GM13977 (cell line): Measurements from ENCODE around the gene ZNF397.

Experiments used
- DNase-seq: peaks from one replicate; pipeline ENCODE4 v3.0.0; 2012; ENCODE audit warnings: low spot score
- in situ Hi-C: fragments of 300-500 bp; cut with MboI; formaldehyde crosslinking; loops from one replicate; pipeline ENCODE4 v1.12.0; 2022; ENCODE audit warnings: low sequenced_read_pairs, low pct_unique_long_range_greater_than_20kb, mixed read lengths, inconsistent platforms; ENCODE audit not compliant: unreplicated experiment
- TF ChIP-seq, protein P1 (sequence below): IDR thresholded peaks from 2 replicates; pipeline ENCODE4 v1.5.1; 2012; ENCODE audit warnings: mild to moderate bottlenecking, control low read depth; ENCODE audit not compliant: insufficient read depth; ENCODE audit errors: extremely low read depth, missing control alignments

Gene ZNF397

DNA sequence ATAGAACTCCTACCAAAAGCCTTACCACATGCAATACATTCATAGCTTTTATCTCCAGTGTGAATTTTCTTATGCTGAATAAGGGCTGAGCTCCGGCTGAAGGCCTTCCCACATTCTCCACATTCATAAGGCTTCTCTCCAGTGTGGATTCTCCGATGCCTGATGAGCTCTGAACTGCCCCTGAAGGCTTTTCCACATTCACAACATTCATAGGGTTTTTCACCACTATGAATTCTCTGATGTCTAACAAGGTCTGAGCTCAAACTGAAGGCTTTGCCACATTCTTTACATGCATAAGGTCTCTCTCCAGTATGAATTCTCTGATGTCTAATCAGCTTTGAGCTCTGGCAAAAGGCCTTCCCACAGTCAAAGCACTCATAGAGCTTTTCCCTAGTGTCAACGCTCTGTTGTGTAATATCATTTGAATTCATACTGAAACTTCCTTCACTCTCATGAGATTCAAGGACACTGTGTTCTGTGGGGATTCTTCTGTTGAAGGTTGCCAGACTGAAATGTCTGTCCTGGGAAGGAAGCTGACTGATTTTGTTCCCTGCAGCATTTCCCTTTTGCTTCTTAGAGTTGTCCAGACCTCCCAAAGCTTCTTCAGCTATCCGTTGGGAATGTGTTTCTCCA is 12.9 kb downstream of the ZNF397 start:
- in situ Hi-C loops = no loop called here
- TF ChIP-seq, protein P1, sequence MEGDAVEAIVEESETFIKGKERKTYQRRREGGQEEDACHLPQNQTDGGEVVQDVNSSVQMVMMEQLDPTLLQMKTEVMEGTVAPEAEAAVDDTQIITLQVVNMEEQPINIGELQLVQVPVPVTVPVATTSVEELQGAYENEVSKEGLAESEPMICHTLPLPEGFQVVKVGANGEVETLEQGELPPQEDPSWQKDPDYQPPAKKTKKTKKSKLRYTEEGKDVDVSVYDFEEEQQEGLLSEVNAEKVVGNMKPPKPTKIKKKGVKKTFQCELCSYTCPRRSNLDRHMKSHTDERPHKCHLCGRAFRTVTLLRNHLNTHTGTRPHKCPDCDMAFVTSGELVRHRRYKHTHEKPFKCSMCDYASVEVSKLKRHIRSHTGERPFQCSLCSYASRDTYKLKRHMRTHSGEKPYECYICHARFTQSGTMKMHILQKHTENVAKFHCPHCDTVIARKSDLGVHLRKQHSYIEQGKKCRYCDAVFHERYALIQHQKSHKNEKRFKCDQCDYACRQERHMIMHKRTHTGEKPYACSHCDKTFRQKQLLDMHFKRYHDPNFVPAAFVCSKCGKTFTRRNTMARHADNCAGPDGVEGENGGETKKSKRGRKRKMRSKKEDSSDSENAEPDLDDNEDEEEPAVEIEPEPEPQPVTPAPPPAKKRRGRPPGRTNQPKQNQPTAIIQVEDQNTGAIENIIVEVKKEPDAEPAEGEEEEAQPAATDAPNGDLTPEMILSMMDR = no peak
- DNase-seq = no peak

DNA sequence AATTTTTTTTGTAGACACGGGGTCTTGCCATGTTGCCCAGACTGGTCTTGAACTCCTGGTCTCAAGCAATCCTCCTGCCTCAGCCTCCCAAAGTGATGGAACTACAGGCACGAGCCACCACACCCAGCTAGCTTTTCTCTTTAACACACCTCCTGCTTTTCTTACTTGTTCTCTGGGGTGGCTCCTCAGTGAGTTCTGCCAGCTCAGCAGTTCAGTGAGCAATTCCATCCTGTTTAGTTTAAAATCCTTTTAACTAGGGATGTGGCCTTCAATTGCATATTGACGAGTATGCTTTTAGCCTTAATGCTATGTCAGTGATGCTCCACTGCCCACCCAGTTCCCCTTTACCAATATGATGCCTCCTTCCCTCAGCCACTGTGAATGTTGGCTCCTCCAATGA is 16.1 kb downstream of the ZNF397 start:
- no peak for DNase-seq
- in situ Hi-C loops = no loop called here
- TF ChIP-seq, protein P1 = no peak

DNA sequence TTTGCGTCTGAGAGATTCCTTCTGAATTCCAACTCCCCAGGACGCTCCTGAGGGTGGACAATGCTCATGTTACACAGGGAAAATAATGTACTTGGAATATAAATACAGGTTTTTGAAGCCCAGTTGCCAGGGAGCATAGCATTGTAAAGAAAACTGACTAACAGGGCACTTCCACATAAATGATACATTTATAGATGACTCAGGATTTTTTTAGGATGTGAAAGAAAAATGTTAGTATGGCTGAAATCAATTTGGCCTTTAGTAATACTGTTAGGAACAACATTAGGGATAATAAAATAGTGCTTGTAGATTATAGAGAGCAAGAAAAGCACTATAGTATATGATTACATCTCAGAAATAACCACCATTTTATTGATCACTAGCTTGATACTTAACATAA is 23.6 kb downstream of the ZNF397 start:
- in situ Hi-C loops = no loop called here
- DNase-seq = no peak
- TF ChIP-seq, protein P1 = no peak

DNA sequence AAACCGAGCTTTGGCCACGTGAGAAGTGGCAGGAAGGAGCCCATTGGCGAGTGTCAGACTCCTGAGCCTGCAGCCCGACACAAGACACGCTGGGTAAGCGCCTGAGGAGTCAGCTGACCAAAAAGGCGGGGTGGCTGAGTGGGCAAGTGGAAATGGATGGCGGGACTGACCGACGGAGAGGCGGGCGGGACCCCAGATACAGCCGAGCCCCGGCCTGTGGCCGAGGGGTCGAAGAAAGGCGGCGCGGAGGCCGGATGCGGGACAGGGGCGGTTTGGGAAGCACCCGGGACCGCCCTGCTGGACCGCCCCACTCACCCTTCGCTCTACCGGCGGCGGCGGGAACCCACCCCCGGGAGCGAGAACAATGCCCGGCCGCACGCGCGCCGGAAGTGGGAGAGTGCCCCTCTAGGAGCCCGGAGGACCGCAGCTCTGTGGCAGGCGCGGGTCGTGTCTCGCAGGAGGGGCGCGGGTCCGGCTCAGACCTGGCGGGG is 26.4 kb downstream of the ZNF397 start:
- in situ Hi-C loops = no loop called here
- DNase-seq = no peak
- TF ChIP-seq, protein P1 = no peak

DNA sequence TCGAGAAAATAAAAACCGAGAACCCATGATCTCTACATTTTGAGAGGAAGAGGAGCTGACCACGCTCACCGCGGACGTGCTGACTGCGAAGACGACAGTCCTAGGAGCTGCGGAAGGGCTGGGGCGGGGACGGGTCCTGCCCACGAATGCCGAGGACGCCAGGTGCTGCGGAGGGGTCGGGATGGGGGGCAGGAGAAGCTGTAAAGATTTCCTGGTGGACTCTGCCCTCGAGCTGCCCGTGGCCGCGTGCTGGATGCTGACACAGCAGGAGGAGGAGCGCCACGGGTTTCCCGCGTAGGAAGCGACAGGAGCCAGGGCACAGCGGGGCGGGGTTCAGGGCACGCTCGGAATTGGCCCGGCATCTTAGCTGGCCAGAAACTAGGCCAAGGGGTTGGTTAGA is 27.0 kb downstream of the ZNF397 start:
- no peak for DNase-seq
- in situ Hi-C loops = no loop called here
- TF ChIP-seq, protein P1 = no peak

DNA sequence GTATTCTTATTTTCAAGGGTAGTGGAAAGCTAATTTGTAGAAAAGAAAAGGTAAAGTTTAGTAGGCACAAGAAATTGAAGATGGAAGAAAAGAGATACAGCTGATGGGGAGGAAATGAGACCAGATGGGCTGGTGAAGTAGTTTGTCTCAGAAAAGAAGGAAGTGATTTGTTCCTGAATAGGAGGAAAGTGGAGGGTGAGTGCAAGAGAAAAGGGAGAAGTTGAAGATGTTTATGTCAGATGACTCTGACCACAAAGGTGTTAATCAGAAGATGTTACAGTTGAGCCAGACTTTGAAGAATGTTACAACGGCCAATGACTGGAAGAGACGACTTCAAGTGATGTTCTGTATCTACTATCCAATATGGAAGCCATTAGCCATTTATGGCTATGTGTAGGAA is 28.0 kb downstream of the ZNF397 start:
- in situ Hi-C loops = no loop called here

More for the DNA sequence above, 28.0 kb downstream of the ZNF397 start:
- no peak for DNase-seq
- TF ChIP-seq, protein P1 = no peak
